ENCODE measurements around the gene IL17C. TPM values are rescaled to one million over a fixed set of nuclear protein-coding genes. Genes with fewer than 3 reads are reported as not detected.

The IL17C gene
- total RNA-seq, 1 donor from 2014 or later, result 0.29 TPM

- TF ChIP-seq CTCF (IDR thresholded peaks at IDR 0.05; ENCODE audit: insufficient read depth, low read length, poor library complexity, severe bottlenecking), result no peak
- no peak overlapping the region for H3K4me3 ChIP-seq (ENCODE audit: low read depth, low read length)
- H3K36me3 ChIP-seq (ENCODE audit: control insufficient read depth, insufficient read depth, low read length), result no peaks in the 10 kb centered on the region
- DNase-seq (ENCODE audit: low read depth), result no peak
- peaks cover 33% of the 10 kb centered on the region for H3K27me3 ChIP-seq (ENCODE audit: control insufficient read depth, insufficient read depth, low read length)
Measured at GRCh38 chr16:88680554-88681083, 42.2 kb downstream of the IL17C start.

- peaks cover 39% of the 10 kb centered on the region for H3K27me3 ChIP-seq (ENCODE audit: control insufficient read depth, insufficient read depth, low read length)
- no peak overlapping the region for H3K4me3 ChIP-seq (ENCODE audit: low read depth, low read length)
- TF ChIP-seq CTCF (IDR thresholded peaks at IDR 0.05; ENCODE audit: insufficient read depth, low read length, poor library complexity, severe bottlenecking), result peak; percentile 51
- no peak for DNase-seq (ENCODE audit: low read depth)
- no peaks in the 10 kb centered on the region for H3K36me3 ChIP-seq (ENCODE audit: control insufficient read depth, insufficient read depth, low read length)
Measured at GRCh38 chr16:88681084-88681680, 42.8 kb downstream of the IL17C start.

- peaks cover 42% of the 10 kb centered on the region for H3K27me3 ChIP-seq (ENCODE audit: control insufficient read depth, insufficient read depth, low read length)
- TF ChIP-seq CTCF (IDR thresholded peaks at IDR 0.05; ENCODE audit: insufficient read depth, low read length, poor library complexity, severe bottlenecking), result no peak
- DNase-seq (ENCODE audit: low read depth), result no peak
- H3K36me3 ChIP-seq (ENCODE audit: control insufficient read depth, insufficient read depth, low read length), result no peaks in the 10 kb centered on the region
- no peak overlapping the region for H3K4me3 ChIP-seq (ENCODE audit: low read depth, low read length)
Measured at GRCh38 chr16:88681709-88682451, 43.5 kb downstream of the IL17C start.

GRCh38 chr16:88684569-88685155 is 46.3 kb downstream of the IL17C start:
- no peak for TF ChIP-seq CTCF (IDR thresholded peaks at IDR 0.05; ENCODE audit: insufficient read depth, low read length, poor library complexity, severe bottlenecking)
- DNase-seq (ENCODE audit: low read depth), result no peak
- Histone ChIP-seq H3K36me3 (ENCODE audit: control insufficient read depth, insufficient read depth, low read length) (no peaks in the 10 kb centered on the region), H3K27me3 (ENCODE audit: control insufficient read depth, insufficient read depth, low read length) (peaks cover 60% of the 10 kb centered on the region), H3K4me3 (ENCODE audit: low read depth, low read length) (no peak overlapping the region)

GRCh38 chr16:88685156-88686061 is 47.0 kb downstream of the IL17C start:
- peak overlapping the region; percentile 44 for H3K4me3 ChIP-seq (ENCODE audit: low read depth, low read length)
- peak; percentile 76 for TF ChIP-seq CTCF (IDR thresholded peaks at IDR 0.05; ENCODE audit: insufficient read depth, low read length, poor library complexity, severe bottlenecking)
- DNase-seq (ENCODE audit: low read depth), result no peak
- peaks cover 63% of the 10 kb centered on the region for H3K27me3 ChIP-seq (ENCODE audit: control insufficient read depth, insufficient read depth, low read length)
- H3K36me3 ChIP-seq (ENCODE audit: control insufficient read depth, insufficient read depth, low read length), result no peaks in the 10 kb centered on the region

Data from kidney epithelial cell (primary cell).